ENCODE results near the gene NAP1L4.
A peak's percentile ranks its signal among the peaks of the same experiment; 100 is the strongest.

NAP1L4 gene

GRCh38 chr11:2898366-2899079, 93.6 kb downstream of the NAP1L4 start:
- peak; percentile 44 for DNase-seq (ENCODE audit: extremely low read depth, low read depth)
- no peak for TF ChIP-seq CTCF (IDR thresholded peaks at IDR 0.05; ENCODE audit: low read depth, low read length)

DNA sequence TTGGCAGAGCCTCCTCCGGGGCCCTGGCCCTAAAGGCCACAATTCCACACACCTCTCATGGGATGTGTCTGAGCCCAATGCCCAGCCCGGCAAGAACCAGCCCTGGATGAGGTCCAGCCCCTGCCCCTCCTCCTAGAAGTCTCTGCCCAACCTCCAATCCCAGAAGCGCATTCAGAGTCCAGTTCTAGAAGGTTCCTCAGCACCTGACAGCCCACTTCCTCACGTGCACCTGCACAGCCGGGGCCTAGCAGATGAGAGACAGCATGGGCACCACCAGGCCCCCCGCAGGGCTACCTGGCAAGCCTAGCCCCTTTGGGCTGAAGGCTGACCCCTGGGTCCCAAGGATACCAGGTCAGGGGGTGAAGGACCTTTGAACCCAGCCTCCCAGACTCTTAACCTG, 95.1 kb downstream of the NAP1L4 start:
- no peak for TF ChIP-seq CTCF (IDR thresholded peaks at IDR 0.05; ENCODE audit: low read depth, low read length)
- DNase-seq (ENCODE audit: extremely low read depth, low read depth): no peak

DNA sequence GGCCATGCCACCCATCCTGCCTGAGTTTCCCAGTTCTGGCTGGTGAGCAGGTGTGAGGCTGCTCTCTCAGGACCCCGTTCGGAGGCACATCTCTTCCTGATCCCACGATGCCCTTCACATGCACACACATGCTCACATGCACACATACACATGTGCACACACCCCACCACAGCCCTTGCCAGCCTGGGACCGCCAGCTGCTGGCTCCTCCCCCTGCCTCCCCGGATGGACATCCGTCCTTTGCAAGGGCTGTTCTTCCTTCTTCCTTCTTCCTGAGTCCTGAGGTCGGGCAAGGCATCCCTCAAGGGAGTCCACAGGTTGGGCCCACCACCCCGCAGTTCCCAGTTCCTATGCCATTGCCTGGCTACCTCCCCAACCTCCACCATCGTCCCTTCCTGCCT, 96.1 kb downstream of the NAP1L4 start:
- no peak for DNase-seq (ENCODE audit: extremely low read depth, low read depth)
- TF ChIP-seq CTCF (IDR thresholded peaks at IDR 0.05; ENCODE audit: low read depth, low read length): no peak

All from AG09319 (cell line).